K562 (cell line): ENCODE results near the gene TRMT2A. TPM values are rescaled to one million over a fixed set of nuclear protein-coding genes. Genes with fewer than 3 reads are reported as not detected.

ENCODE experiments used
- ATF1 ChIP-seq, 2 experiments: fragments of 450-650 bp in 1 of 2; IDR thresholded peaks; 2 replicates each; pipeline ENCODE4 v1.6.1; 2016; ENCODE audit warnings: missing compliant biosample characterization in 1 of 2, missing genetic modification characterization in 1 of 2
- CEBPG ChIP-seq, 3 experiments: fragments of 200-800 bp in 1 of 3; sonication (Bioruptor generic) in 1 of 3; sonication (generic) in 1 of 3; formaldehyde crosslinking in 1 of 3; IDR thresholded peaks in 2 of 3; conservative IDR thresholded peaks in 1 of 3; 2 replicates each; pipeline versions ENCODE4 v1.6.1 to v1.8.0; 2016 to 2022; ENCODE audit warnings: missing compliant biosample characterization in 2 of 3, missing genetic modification characterization in 2 of 3, mild to moderate bottlenecking in 1 of 3, missing genetic modification reagents in 1 of 3
- CGGBP1 ChIP-seq: fragments of 250-450 bp; sonication (Bioruptor Pico); IDR thresholded peaks from 2 replicates; pipeline ENCODE4 v1.9.0; 2021; ENCODE audit warnings: mild to moderate bottlenecking
- CHCHD3 ChIP-seq: fragments of 250-450 bp; sonication (Bioruptor Pico); IDR thresholded peaks from 2 replicates; pipeline ENCODE4 v2.1.2; 2022; ENCODE audit warnings: mild to moderate bottlenecking
- HDAC1 ChIP-seq, 2 experiments: fragments of 450-650 bp; IDR thresholded peaks; 2 replicates each; pipeline ENCODE4 v1.6.1; 2016 to 2017; ENCODE audit warnings: inconsistent platforms in 1 of 2, mild to moderate bottlenecking in 1 of 2, moderate library complexity in 1 of 2
- KDM5B ChIP-seq: fragments of 200-600 bp; sonication (generic); IDR thresholded peaks from 2 replicates; pipeline ENCODE4 v1.6.1; 2012; ENCODE audit warnings: low read depth, mild to moderate bottlenecking, moderate library complexity, low read length, control low read depth, inconsistent platforms; ENCODE audit not compliant: insufficient replicate concordance
- MTA3 ChIP-seq: fragments of 450-650 bp; formaldehyde crosslinking; IDR thresholded peaks from 2 replicates; pipeline ENCODE4 v1.6.1; 2017; ENCODE audit warnings: mild to moderate bottlenecking, borderline replicate concordance
- NR1H2 ChIP-seq: sonication (generic); formaldehyde crosslinking; IDR thresholded peaks from 2 replicates; pipeline ENCODE4 v1.4.0; 2020; ENCODE audit warnings: mild to moderate bottlenecking, missing genetic modification reagents
- PCBP1 ChIP-seq: fragments of 200-400 bp; formaldehyde crosslinking; IDR thresholded peaks from 2 replicates; pipeline ENCODE4 v1.6.1; 2018; ENCODE audit warnings: mild to moderate bottlenecking, low read depth, low read length; ENCODE audit not compliant: poor library complexity, severe bottlenecking
- PTRF ChIP-seq: fragments of 450-650 bp; IDR thresholded peaks from 2 replicates; pipeline ENCODE4 v1.6.1; 2016; ENCODE audit warnings: mild to moderate bottlenecking, missing genetic modification characterization, missing compliant biosample characterization
- RBFOX2 ChIP-seq: fragments of 200-400 bp; formaldehyde crosslinking; IDR thresholded peaks from 2 replicates; pipeline ENCODE4 v1.6.1; 2017; ENCODE audit warnings: low read depth, mild to moderate bottlenecking, low read length, moderate library complexity
- SMARCB1 ChIP-seq: IDR thresholded peaks from 2 replicates; pipeline ENCODE4 v1.6.1; 2011; ENCODE audit warnings: improper control_type of control experiment, low read depth; ENCODE audit not compliant: insufficient read length
- TAF15 ChIP-seq: fragments of 200-400 bp; formaldehyde crosslinking; IDR thresholded peaks from 2 replicates; pipeline ENCODE4 v1.6.1; 2017; ENCODE audit warnings: mild to moderate bottlenecking, low read depth, low read length, moderate library complexity
- U2AF1 ChIP-seq: fragments of 200-400 bp; formaldehyde crosslinking; optimal IDR thresholded peaks from 2 replicates; pipeline ENCODE3; 2017; ENCODE audit warnings: mild to moderate bottlenecking, low read depth, low read length, moderate library complexity
- USF2 ChIP-seq: sonication (generic); formaldehyde crosslinking; IDR thresholded peaks from 2 replicates; pipeline ENCODE4 v1.5.0; 2020; ENCODE audit warnings: missing genetic modification reagents
- ZFPM2 ChIP-seq: fragments of 250-450 bp; sonication (Bioruptor Pico); IDR thresholded peaks from 2 replicates; pipeline ENCODE4 v1.5.1; 2022; ENCODE audit warnings: mild to moderate bottlenecking
- ZNF717 ChIP-seq: fragments of 250-450 bp; sonication (Bioruptor Pico); IDR thresholded peaks from 2 replicates; pipeline ENCODE4 v1.5.0; 2021
- polyA plus RNA-seq, 8 experiments: library from polyadenylated mRNA; depleted of rRNA in 4 of 8; stranded (reverse) in 5 of 8; unstranded in 3 of 8; fragments of >200 nt; fragmentation: Nextera tagmentation in 2 of 8; fragmentation: Illumina TruSeq in 1 of 8; extraction: Ambion mirVana in 2 of 8; extraction: Trizol in 1 of 8; gene quantifications; 2 replicates each; pipeline versions ENCODE4 v1.2.1 to v1.2.3, GENCODE V29; 2011 to 2014; ENCODE audit warnings: inconsistent platforms in 1 of 8, missing spikeins in 1 of 8
- total RNA-seq, 7 experiments: library from RNA; depleted of rRNA in 6 of 7; stranded (reverse); fragments of >200 nt in 6 of 7; fragmentation: Illumina TruSeq in 2 of 7; extraction: Trizol in 2 of 7; gene quantifications; 2 replicates each; pipeline versions ENCODE4 v1.2.1 to v1.2.3, GENCODE V29; 2011 to 2021; ENCODE audit warnings: low replicate concordance in 1 of 7
- TF ChIP-seq, protein P1 (sequence below): fragments of 450-650 bp; IDR thresholded peaks from 2 replicates; pipeline ENCODE4 v1.6.1; 2014; ENCODE audit warnings: low read depth, mild to moderate bottlenecking, moderate library complexity, borderline replicate concordance
- TF ChIP-seq, protein P2 (sequence below): fragments of 450-650 bp; formaldehyde crosslinking; conservative IDR thresholded peaks from 2 replicates; pipeline ENCODE4 v1.4.0; 2022; ENCODE audit warnings: mild to moderate bottlenecking, missing genetic modification characterization

The TRMT2A gene
- total and polyA plus RNA-seq, 9 of the 15 experiments (the other 6 are each of a cell fraction or from before 2014, with no cell fraction given): 1.6 to 265 (median 140) TPM

- TF ChIP-seq USF2 (CRISPR knock-in tag): no peak
- peak; percentile 13; the same call in 1 of the 2 replicates for TF ChIP-seq CEBPG (CRISPR knock-in tag; IDR thresholded peaks at IDR 0.05)
- no peak for TF ChIP-seq CEBPG (tag; conservative IDR thresholded peaks at IDR 0.05 in 1 of 2, IDR thresholded peaks at IDR 0.05 in 1 of 2)
- no peak for TF ChIP-seq U2AF1
- 0 out of 2 replicates have a peak, but pooled peaks have one; percentile 36 for TF ChIP-seq ATF1 (CRISPR knock-in tag; IDR thresholded peaks at IDR 0.05)
- TF ChIP-seq ATF1 (tag; IDR thresholded peaks at IDR 0.05): no peak
- TF ChIP-seq ZFPM2: 0 out of 2 replicates have a peak, but pooled peaks have one; percentile 52
- 0 out of 2 replicates have a peak, but pooled peaks have one; percentile 14 for TF ChIP-seq RBFOX2
- no peak for TF ChIP-seq KDM5B
- TF ChIP-seq CGGBP1 (CRISPR knock-in tag): no peak
- TF ChIP-seq, protein P1, sequence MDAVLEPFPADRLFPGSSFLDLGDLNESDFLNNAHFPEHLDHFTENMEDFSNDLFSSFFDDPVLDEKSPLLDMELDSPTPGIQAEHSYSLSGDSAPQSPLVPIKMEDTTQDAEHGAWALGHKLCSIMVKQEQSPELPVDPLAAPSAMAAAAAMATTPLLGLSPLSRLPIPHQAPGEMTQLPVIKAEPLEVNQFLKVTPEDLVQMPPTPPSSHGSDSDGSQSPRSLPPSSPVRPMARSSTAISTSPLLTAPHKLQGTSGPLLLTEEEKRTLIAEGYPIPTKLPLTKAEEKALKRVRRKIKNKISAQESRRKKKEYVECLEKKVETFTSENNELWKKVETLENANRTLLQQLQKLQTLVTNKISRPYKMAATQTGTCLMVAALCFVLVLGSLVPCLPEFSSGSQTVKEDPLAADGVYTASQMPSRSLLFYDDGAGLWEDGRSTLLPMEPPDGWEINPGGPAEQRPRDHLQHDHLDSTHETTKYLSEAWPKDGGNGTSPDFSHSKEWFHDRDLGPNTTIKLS: no peak
- no peak for TF ChIP-seq PTRF (tag)
- TF ChIP-seq ZNF717: no peak
- TF ChIP-seq SMARCB1: no peak
- peak; percentile 58; the same call in 1 of the 2 replicates for TF ChIP-seq TAF15
- TF ChIP-seq CHCHD3 (CRISPR knock-in tag): no peak
- no peak for TF ChIP-seq PCBP1
- TF ChIP-seq, protein P2, sequence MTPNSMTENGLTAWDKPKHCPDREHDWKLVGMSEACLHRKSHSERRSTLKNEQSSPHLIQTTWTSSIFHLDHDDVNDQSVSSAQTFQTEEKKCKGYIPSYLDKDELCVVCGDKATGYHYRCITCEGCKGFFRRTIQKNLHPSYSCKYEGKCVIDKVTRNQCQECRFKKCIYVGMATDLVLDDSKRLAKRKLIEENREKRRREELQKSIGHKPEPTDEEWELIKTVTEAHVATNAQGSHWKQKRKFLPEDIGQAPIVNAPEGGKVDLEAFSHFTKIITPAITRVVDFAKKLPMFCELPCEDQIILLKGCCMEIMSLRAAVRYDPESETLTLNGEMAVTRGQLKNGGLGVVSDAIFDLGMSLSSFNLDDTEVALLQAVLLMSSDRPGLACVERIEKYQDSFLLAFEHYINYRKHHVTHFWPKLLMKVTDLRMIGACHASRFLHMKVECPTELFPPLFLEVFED (CRISPR knock-in tag): no peak
- TF ChIP-seq HDAC1 (IDR thresholded peaks at IDR 0.05): no peak
- no peak for TF ChIP-seq NR1H2 (CRISPR knock-in tag)
- no peak for TF ChIP-seq MTA3
Observed at GRCh38 chr22:20152464-20152890, 35.5 kb upstream of the TRMT2A start (continued).
